DMS79 (cell line): ENCODE results near the gene AHRR.
"Not testable (repeated sequence)": the region's sequence is repeated elsewhere in the genome, so short reads cannot be mapped to it uniquely, and the experiment has no call there.

Experiments used
- DNase-seq: peaks from one replicate; lab custom pipeline; 2025; lab: John Stamatoyannopoulos, UW

Gene AHRR

DNA sequence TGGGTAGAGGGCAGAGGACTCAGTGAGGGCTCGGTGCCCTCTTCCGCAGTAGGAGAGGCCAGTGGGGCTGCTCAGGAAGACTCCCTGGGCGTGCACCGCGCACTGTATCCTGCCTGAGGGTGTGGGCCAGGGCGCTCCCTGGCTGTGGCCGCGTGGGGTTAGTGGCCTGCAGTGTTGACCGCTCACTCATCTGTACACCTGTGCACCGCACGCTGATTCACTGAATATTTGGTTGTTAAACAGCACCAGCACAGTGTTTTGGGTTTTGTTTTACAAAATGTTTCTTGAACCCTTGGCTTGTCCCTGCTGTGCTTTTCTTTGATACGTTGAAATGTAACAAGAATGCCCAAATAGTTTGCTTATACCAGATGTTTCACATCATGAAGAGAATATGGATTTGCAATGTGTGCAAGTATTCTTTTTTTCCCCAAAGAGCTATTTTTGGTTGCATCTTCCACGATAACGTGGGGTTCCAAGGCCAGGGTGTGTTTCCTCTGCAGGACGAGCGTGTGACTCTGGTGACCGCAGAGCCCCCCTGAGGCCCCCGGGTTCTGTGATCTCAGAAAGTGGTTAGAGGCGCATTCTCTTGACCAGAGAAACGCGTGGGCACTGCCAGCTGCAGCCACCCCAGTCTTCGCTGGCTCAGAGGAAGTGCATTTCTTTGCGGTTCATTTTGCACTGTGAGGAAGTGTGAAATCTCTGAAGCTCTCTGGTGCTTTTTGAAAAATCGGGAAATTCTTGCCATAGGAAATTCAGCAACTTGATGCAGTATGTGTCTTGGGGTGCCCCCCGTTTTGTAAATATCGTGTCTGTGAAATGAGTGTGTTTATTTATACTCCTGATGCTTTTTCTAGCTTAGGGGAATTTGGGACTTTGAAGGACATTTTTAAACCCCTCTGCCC is 46.9 kb downstream of the AHRR start:
- no peak for DNase-seq

DNA sequence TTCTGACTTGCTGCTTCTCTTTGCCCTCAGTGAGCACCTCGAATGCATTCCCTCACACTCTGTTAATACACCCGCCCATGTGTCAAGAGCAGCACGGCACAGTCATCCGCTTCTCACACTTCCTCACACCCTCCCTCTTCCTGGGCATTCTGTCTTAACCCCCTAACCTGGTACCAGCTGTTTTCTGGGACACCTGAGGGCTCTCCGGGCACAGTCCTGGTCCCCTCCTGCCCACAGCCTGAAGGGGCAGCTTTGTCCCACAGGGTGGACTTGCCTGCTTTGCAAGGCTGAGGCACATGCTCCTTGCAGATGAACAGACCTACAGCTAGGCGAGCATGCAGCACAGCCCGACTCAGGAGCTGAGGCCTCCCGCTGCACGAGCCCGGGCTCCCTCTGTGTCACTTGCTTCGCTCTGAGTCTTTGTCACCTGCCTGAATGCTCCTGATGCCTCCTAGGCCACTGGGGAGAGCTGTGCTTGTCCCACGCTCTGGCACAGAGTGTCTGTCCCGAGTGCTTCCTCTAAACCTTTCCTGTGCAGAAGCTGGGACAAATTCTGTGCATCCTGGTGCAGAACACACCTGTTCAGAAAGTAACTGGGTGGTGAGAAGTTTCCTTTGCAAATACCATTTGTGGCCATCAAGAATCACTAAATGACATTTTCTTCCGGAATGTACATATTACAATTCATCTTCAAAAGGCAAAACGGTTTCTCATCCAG is 47.8 kb downstream of the AHRR start:
- no peak for DNase-seq

DNA sequence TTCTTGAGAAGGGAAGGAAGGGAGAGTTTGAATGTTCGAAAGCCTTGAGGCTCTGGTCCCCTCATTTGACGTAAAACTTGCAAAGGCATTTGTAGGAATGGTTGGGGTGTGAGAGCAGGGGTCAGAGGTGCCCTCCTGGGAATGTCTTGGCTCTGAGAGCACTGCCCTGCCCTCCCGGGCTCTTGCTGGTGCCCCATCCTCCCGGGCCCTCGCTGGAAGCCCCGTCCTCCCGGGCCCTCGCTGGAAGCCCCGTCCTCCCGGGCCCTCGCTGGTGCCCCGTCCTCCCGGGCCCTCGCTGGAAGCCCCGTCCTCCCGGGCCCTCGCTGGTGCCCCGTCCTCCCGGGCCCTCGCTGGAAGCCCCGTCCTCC is 48.3 kb downstream of the AHRR start:
- not testable (repeated sequence) for DNase-seq

DNA sequence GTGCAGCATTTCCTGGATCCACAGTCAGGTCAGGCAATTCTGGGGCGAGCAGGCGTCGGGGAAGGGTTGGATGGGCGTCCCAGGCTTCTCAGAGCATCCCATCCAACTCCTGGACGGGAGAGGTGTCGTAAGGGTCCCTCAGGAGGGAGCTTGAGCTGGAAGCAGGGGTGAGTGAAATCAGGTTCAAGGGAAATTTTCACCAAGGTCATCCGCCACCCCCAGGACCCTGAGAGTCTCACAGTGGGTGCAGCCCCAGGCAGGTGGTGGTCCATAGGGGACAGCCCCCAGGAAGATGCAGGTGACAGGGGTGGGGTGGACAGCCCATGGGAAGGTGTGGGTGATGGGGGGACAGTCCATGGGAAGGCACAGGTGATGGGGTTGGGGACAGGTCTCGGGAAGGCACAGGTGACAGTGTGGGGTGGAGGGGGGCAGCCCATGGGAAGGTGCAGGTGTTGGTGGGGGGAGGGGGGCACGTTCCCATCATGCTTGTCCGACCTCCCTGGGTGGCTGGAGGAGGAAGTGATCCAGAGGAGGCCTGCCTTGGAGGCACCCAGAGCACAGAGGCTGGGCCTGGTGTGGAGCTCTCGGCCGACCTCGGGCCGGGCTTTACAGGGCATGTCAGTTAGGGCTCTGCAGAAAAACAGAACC is 48.9 kb downstream of the AHRR start:
- no peak for DNase-seq

DNA sequence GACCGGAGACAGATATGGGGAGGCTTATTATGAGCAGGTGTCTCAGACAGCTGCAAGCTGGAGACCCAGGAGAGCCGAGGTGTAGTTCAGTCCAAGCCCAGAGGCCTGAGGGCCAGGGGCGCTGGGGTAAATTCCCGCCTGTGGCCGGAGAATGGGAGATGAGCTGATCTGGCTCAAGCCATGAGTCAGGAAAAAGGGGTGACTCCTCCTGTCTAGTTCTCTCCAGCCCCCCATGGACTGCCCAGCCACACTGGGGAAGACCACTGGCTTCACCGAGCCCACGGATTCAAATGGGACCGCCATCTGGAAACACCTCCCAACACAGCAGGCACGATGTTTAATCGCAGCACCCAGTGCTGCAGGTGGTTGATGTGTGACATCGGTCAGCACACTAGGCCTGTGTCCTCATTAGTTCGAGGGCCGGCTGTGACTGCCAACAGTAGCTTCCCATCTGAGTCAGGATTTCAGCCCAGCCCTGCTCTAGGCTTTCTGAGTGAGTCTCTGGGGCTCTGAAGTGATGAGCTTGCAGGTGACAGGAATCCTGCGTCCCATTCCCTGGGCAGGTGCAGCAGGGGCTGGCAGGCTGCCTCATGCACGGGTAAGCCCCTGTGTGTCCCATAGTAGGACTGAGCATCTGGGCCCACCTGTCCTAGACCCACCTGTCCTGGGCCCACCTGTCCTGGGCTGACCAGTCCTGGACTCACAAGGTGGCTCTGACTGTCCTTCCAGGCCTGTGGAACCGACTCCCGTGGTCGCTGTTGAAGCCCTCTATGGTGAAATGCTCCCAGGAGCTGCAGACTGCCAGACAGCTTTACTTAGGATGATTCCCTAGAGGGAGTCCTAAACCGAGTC is 49.7 kb downstream of the AHRR start:
- DNase-seq = no peak

DNA sequence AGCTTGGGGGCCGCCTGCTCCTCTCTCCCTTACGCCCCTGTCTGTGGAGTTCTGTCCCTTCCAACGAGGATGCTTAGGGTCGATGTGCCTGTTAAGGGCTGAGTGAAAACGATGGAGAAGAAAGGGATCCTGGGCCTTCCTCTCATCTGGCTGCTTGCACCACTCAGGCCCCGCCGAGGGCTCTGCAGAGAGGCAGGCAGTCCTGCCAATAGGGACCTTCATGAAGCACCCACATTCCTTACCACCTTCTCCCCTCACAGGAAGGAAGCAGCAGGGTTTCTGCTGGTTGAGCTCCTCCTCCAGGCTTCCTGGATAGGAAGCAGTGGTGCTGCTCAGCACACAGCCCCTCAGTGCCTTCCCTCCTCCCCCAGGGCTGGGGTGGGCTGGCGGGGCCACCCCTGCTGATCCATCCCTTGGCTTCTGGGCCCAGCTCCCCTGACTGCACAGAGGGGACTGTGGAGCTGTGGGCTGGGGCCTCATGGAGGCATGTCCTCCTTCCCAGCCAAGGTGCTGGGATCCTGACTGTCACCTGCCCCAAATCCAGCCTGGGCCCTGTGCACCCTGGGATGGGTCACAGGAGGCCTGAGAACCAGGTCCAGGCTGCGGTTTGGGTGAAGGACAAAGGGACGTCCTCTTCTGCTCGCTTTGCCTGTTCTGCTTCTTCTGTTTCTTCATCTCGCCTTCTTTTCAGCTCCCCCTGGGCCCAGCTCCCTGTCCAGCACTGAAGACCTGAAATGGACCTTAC is 50.5 kb downstream of the AHRR start:
- no peak for DNase-seq

DNA sequence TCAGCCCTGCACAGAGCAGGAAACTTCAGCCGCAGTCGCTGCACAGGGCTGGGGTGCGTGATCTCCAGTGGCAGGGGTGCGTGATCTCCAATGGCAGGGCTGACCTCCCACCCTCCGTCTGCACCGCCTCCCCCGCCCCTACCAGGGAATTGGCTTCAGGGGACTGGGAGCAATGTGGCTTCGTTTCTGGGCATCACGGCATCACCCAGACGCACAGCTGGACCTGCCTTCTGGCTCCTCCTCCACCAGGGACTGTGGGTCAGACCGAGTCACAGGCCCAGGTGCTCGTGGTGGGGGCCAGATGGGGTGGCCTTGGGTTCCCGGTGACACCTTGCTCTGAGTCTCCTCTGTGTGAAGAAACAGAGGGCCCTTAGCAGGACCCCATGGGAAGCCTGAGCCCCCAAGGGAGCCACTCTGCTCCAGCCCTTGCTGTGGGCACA is 51.1 kb downstream of the AHRR start:
- no peak for DNase-seq

DNA sequence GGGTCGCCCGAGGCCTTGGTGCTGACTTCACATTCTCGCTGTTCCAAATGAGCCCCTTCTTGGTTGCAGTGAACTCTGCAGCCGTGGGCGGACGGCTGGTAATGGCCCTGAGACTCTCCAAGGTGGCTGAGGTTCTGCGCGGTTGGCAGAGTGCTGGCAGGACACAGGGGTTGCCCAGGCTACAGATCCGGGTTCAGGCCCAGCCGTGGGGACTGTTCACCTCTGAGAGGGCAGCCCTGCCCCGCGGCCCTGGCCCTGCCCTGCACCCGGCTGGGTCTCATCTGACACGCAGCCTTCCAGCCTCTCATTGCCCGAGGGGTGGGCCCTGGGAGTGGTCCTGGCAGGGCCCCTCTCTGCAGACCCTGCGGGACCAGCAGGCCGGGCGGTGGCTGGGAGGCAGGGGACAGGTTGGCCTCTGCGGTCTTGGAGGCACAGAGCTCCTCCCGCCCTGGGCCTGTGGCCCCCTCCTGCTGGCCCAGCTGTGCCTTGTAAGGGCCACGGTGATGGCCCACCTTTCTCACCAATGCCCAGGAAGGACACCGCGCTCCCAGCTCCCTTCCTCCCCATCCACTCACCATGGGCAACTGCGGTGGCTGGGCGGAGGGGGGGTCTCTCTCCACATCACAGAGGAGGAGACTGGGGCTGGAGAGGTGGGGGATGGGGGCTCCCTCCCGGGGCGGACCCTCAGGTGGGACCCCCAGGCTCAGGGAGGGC is 51.6 kb downstream of the AHRR start:
- DNase-seq = peak; percentile 42

DNA sequence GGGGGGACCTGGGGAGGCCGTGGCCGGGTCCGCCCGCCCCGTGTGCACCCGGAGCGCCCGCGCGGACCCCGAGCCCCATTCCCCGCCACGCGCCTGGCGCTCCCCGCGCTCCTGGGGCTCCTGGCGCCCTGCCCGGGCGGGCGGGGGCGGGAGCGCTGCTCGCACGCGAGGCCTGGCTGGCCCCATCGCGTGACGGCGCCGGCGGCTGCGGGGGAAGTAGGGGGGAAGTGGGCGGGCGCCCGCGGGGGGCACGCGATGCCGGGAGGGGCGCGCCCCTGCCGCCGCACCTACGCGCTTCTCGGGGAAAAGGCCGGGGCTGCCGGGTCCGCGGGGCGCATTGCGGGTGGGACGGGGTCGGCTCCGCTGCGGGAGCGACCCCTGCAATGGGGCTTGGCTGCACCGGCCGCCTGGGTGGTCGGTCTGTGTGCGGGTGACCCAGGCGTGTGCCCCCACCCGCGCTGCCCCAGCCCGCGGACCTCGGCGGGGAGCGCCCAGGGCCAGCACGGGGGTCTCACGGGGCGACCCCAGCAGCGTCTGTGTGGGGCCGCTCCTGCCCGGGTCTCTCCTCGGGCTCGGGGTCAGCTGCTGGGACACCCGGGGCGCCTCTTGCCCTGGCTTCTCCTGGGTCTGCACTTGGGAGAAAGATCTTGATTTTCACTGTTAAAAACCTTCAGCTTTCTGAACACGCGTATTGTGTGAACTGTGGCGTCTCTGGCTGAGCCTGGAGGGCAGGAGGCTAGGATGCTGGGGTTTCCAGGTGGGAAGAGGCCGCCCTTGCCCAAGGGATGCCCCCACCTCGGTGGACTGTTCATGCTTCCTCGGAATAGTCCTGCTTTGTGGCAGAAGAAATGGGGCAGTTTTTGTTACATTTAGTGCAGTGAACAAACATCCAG is 52.4 kb downstream of the AHRR start:
- peak; percentile 17 for DNase-seq

DNA sequence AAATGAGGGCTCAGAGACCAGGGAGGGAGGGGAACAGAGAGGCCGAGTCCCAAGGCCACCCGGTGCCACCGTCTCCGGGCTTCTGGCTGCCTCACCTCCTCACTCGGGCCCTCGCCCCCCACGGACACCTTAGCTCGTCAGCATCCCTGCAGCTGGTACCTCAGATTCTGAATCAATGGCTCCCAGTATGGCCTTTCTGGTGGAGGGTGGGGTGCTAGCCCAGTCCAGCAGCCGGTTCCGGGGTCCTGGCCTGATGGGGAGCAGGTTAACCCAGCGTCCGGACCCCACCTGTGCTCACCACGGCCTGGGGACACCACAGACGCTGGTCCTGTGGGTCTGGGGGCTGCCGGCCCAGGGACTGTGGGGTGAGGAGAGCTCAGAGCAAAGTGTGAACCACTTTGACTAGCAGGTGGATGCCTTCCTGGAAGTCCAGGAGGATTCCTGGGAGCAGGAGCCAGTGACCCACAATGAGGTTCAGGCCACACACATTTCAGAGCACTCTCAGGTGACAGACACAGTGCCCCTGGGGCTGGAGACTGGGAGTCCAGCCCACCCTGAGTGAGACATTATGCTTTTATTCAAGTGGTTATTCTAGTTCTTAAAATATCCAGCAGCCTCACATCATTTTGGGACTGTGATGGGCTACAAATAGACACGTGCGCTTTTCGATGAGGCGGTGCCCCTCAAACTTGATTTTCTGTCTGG is 53.3 kb downstream of the AHRR start:
- no peak for DNase-seq

DNA sequence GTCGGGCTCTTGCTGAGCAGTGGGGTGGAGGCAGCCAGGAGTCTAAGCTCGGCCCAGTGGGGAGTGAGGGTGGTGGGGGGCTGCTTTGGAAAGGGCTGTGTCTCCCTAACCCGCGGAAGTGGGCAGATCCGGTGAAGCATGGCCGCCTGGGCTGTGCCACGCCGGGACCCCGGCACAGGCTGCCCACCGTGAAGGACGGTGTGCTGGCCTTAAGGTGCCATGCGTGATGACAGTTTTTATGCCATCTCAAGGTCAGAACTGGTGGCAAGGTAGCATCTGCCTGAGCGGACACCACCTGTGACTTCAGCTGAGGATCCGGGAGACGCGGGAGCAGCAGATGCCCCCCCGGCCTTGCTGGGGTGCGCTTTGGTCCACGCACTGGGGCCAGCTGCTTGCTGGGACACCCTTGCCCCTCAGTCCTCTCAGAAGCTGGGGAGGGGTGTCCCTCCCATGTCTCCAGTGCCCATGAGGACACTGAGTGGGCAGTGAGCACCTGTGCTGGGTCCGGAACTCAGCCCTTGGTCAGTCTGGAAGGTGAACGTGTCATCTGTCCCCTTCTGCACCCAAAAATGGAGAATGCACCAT is 53.9 kb downstream of the AHRR start:
- no peak for DNase-seq

DNA sequence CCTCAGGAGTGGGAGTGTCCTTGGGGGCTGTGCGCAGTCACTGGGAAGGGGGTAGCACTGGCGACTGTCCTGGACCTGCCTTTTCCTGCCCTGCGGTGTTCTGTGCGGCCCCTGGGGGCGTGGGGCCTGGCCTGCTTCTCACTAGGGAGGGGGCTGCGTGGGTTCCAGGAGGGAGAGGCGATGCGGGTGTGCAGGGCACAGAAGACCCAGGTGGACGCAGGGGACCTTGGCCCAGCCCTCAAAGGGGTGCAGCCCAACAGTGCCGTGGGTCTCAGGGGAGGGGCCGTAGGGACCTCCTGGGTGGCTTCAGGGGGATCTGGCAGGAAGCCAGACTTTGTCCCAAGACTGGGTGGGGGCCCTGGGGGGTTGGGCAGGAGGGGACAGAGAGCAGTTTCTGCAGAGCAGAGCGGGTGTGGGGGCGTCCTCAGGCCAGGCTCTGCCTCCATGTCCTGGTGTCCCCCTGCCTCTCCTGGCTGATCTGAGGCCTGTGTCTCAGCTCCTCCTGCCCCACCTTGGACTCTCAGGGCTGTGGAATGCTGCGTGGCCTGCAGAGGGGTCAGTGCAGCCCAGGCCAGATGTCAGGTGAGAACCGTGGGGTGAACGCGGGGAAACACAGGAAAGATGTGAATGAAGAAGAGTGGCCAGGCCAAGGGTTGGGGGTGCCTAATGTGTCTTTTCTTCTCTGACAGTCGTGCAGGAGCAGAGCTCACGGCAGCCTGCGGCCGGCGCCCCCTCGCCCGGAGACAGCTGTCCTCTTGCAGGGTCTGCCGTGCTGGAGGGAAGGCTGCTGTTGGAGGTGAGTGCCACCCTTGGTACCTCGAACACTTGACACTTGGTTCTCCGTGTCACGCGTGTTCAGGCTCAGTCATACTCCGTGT is 54.6 kb downstream of the AHRR start:
- no peak for DNase-seq

DNA sequence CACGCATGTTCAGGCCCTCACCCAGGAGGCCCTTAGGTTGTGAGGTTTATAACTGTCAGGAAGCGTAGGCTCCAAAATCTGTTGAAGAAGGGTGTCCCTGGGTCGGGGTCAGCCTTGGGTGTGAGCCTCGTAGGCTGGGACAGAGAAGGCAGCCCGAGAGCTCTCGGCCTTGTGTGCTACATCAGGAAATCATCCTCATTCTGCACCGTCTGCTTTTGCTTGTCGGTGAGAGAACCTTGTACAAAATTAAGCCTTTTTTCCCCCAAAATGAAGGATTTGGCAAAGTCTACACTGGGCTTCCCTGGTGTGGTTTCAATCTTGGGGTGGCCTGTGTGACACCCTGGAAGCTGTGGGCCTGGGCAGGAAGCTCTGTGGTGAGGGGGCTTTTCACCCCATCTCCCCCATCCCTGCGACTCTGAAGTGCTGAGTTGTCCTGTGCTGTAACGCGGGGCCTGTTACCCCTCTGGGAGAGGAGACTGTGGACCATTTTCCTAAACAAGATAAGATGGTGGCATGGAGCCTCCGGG is 55.3 kb downstream of the AHRR start:
- no peak for DNase-seq

DNA sequence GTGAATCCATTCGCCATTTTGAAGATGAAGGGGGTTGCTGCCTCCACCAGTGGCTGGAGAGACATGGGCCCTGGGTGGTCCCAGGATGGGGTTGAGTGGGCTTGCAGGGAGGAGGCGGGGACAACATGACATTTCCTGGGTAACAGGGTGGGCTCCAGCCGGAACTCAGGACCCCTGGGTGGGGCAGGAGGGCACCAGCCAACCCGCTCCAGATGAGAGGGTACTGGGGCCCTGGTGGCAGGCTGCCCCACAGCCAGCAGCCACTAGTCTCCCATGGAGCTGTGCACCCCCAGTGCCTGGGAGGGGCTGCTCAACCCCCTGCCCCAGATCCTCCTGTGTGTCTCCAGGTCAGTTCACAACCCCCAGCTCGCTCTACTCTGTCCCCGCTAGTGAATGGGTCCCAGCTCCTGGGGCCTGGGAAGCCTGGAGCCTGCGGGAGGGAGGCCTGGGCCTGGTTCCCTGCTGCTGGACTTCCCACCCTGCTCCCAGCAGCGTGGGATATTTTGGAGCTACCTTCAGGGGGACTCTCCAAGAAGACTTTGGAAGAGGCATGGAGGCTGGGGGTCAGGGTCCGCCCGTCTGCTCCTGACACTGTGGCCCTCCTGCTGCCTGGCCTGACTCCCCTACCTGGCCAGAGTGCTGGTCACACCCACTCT is 55.9 kb downstream of the AHRR start:
- no peak for DNase-seq

DNA sequence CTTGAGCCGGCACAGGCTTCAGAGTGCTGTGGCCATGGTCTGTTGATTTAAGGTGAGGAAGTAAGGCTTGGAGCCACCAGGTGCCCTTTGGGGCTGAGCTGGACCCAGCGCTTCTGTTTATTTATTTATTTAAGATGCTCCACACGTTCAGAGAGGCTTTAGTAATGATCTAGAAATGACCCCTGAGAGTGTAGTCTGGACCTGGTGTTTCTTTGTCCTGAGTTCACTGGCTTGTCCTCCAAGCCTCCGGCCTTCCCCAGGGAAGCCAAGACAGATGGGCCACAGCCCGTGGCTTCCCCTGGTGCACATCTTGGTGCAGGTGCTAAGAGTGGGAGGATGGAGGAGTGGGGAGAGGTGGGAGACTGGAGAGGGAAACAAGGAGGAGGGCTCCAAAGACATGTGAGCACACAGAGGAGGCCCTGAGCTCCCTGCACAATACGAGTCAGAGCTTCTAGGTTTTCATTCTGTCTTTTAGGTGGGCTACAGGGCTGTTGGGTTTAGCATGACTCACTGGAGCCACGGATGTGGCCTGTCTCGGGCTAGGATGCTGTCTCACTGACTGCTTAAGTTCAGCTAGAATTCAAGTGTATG is 56.9 kb downstream of the AHRR start:
- no peak for DNase-seq
